C4-2B (cell line): ENCODE measurements around the gene GNB1.

Experiments
- ZFX ChIP-seq: fragments of 450-650 bp; IDR thresholded peaks from 2 replicates; pipeline ENCODE4 v1.6.1; 2017
- TF ChIP-seq, protein P1 (sequence below): fragments of 450-650 bp; conservative IDR thresholded peaks from 2 replicates; pipeline ENCODE4 v1.5.1; 2017; ENCODE audit warnings: mild to moderate bottlenecking

DNA sequence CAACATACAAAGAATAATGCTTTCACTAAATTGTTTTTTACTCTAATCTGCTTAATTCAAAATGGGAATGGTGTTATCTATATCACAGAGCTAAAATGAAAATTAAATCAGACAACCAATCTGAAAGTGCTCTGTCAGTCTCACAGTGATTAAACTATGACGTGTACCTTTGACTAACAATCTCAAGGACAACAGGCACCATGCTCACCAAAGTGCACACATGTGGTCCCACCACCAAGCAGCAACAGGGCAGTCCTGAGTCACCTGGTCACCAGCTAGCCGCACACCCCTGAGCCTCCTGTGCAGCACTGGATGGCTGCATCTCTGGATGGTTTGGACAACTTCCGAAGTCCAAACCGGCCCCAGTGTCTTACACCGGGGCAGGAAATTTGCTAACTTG, 58.1 kb downstream of the GNB1 start:
- TF ChIP-seq, protein P1, sequence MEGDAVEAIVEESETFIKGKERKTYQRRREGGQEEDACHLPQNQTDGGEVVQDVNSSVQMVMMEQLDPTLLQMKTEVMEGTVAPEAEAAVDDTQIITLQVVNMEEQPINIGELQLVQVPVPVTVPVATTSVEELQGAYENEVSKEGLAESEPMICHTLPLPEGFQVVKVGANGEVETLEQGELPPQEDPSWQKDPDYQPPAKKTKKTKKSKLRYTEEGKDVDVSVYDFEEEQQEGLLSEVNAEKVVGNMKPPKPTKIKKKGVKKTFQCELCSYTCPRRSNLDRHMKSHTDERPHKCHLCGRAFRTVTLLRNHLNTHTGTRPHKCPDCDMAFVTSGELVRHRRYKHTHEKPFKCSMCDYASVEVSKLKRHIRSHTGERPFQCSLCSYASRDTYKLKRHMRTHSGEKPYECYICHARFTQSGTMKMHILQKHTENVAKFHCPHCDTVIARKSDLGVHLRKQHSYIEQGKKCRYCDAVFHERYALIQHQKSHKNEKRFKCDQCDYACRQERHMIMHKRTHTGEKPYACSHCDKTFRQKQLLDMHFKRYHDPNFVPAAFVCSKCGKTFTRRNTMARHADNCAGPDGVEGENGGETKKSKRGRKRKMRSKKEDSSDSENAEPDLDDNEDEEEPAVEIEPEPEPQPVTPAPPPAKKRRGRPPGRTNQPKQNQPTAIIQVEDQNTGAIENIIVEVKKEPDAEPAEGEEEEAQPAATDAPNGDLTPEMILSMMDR = no peak
- TF ChIP-seq ZFX = no peak
